ENCODE results near the gene GSTO1. TPM values are rescaled to one million over a fixed set of nuclear protein-coding genes. Genes with fewer than 3 reads are reported as not detected.

Gene GSTO1
- total and polyA plus RNA-seq, 9 of the 15 experiments (the other 6 are each of a cell fraction or from before 2014, with no cell fraction given) = 136 to 592 (median 237) TPM

GRCh38 chr10:104277785-104278184 lies 23.1 kb downstream of the GSTO1 start:
- no peak overlapping the region for H3K4me3 ChIP-seq
- H3K9me1 ChIP-seq (ENCODE audit: control insufficient read depth, insufficient read depth, low read length) = no peaks in the 10 kb centered on the region
- TF ChIP-seq ZNF75A (CRISPR knock-in tag; IDR thresholded peaks at IDR 0.05) = no peak
- TF ChIP-seq RHOXF2B (CRISPR knock-in tag; conservative IDR thresholded peaks at IDR 0.05) = no peak
- TF ChIP-seq ZBTB26 (CRISPR knock-in tag; IDR thresholded peaks at IDR 0.05) = no peak
- TF ChIP-seq ZNF449 (CRISPR knock-in tag; IDR thresholded peaks at IDR 0.05) = no peak
- TF ChIP-seq HMG20B (CRISPR knock-in tag; IDR thresholded peaks at IDR 0.05) = no peak
- peaks cover 7 to 8% of the 10 kb centered on the region in 2 experiments for H3K4me1 ChIP-seq (replicated peaks in 1 of 2; ENCODE audit: control insufficient read depth in 2 of 2, insufficient read depth in 2 of 2, low read length in 2 of 2)
- H2AFZ ChIP-seq (ENCODE audit: low read depth, low read length) = no peak overlapping the region
- no peaks in the 10 kb centered on the region for H4K20me1 ChIP-seq (replicated peaks; ENCODE audit: control insufficient read depth, insufficient read depth, low read length)
- WGBS (ENCODE audit: insufficient coverage, low coverage, missing lambda C conversion rate) = 16% methylated on average over 2 of the region's 2 CpGs
- no peaks in the 10 kb centered on the region for H3K27me3 ChIP-seq (ENCODE audit: control insufficient read depth in 2 of 2, insufficient read depth in 2 of 2, low read length in 2 of 2)
- no peak overlapping the region for H3K4me2 ChIP-seq (ENCODE audit: insufficient read depth, low read length)
- ChIA-PET POLR2A (no interaction called here), CTCF (ENCODE audit: low intra/inter-chr PET ratio) (no interaction called here)
- DNase-seq (ENCODE audit: extremely low read depth in 1 of 4, low spot score in 3 of 4) (no peak), FAIRE-seq (no peak), ATAC-seq (no peak)
- H3K9me3 ChIP-seq (replicated peaks; ENCODE audit: control insufficient read depth, insufficient read depth, low read depth, low read length) = no peaks in the 10 kb centered on the region
- BruUV-seq (replicated peaks) = no TSS peak
- no peak overlapping the region for H3K27ac ChIP-seq (ENCODE audit: extremely low read depth, low read depth, low read length)
- no peak overlapping the region for H3K9ac ChIP-seq (ENCODE audit: insufficient read depth in 1 of 2, low read depth in 2 of 2, low read length in 2 of 2)
- in situ Hi-C loops (cut with MboI) (no loop called here), intact Hi-C loops (cut with micrococcal nuclease) (no loop called here)
- no peaks in the 10 kb centered on the region for H3K36me3 ChIP-seq (ENCODE audit: control insufficient read depth, insufficient read depth, low read length)
- H3K79me2 ChIP-seq (ENCODE audit: control insufficient read depth, insufficient read depth, low read length) = no peaks in the 10 kb centered on the region
